IPS-20b (cell line): Measurements from ENCODE around the gene PHPT1.
"Not testable (repeated sequence)": the region's sequence is repeated elsewhere in the genome, so short reads cannot be mapped to it uniquely, and the experiment has no call there.

Source experiments
- H3K27ac ChIP-seq: one replicate; pipeline ENCODE4 v1.5.1; 2013; ENCODE audit warnings: low read length
- H3K27me3 ChIP-seq: 2 replicates; pipeline ENCODE4 v1.6.1; 2013; ENCODE audit warnings: mild to moderate bottlenecking, low read length, inconsistent platforms; ENCODE audit not compliant: insufficient read depth
- H3K36me3 ChIP-seq: 2 replicates; pipeline ENCODE4 v1.6.1; 2013; ENCODE audit warnings: low read depth, mild to moderate bottlenecking, inconsistent platforms, low read length, moderate library complexity; ENCODE audit not compliant: insufficient read depth
- H3K4me1 ChIP-seq: 2 replicates; pipeline ENCODE4 v1.6.1; 2013; ENCODE audit warnings: mild to moderate bottlenecking, control low read depth, inconsistent platforms, low read length, moderate library complexity; ENCODE audit not compliant: insufficient read depth
- H3K4me3 ChIP-seq: 2 replicates; pipeline ENCODE4 v1.5.1; 2013; ENCODE audit warnings: mild to moderate bottlenecking, low read length, inconsistent platforms
- H3K9ac ChIP-seq: 2 replicates; pipeline ENCODE4 v1.6.1; 2013; ENCODE audit warnings: low read depth, mild to moderate bottlenecking, inconsistent platforms, low read length, moderate library complexity
- H3K9me3 ChIP-seq: 2 replicates; pipeline ENCODE4 v1.6.1; 2013; ENCODE audit warnings: mild to moderate bottlenecking, low read depth, low read length, inconsistent platforms; ENCODE audit not compliant: insufficient read depth

PHPT1 gene

DNA sequence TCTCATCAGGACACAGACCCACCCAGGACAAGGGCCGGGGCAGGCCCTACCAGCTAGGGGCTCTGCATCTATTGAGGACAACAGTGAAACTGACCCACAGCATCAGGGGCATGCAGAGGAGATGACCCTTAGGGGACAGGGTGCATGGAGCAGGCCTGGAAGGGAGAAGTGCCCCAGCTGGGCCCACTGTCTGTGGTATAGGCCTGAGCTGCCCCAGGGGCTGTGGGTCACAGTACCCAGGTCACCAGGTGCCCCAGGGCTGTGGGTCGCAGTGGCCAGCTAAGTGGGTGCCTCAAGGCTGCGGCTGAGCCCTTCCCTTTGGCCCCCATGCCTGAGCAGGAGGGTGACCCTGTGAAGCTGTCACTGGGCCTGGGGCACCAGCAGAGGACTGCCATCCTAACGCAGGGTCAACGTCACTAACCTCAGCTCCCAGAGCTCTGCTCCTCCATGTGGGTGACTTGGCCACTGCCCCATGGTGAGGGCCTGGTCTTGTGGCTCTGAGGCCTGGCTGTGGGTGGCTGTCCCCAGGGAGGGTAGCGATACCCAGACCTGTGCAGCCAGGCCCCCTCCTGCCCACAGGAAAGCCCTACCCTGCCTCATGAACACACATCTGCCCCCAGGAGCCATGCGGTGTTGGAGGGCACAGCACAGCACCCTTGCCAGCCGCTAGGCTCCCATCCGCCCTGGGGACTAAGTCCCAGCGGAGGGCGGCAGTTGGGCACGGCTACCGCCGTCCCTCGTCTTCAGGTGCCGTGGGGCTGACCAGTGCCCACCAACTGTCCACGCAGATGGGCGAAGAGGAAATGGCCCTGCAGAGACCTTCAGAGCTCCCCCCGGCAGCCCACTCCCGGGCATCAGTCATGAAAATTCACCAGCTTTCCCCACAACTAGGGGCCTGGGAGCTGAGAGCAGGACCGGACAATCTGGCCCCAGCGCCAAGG, 12.0 kb downstream of the PHPT1 start:
- Histone ChIP-seq H3K9ac (no peak overlapping the region), H3K4me1 (peaks cover 3% of the 10 kb centered on the region; the same call in 1 of the 2 replicates), H3K36me3 (peaks cover 41% of the 10 kb centered on the region), H3K27me3 (no peaks in the 10 kb centered on the region), H3K4me3 (no peak overlapping the region), H3K27ac (no peak overlapping the region), H3K9me3 (no peaks in the 10 kb centered on the region)

DNA sequence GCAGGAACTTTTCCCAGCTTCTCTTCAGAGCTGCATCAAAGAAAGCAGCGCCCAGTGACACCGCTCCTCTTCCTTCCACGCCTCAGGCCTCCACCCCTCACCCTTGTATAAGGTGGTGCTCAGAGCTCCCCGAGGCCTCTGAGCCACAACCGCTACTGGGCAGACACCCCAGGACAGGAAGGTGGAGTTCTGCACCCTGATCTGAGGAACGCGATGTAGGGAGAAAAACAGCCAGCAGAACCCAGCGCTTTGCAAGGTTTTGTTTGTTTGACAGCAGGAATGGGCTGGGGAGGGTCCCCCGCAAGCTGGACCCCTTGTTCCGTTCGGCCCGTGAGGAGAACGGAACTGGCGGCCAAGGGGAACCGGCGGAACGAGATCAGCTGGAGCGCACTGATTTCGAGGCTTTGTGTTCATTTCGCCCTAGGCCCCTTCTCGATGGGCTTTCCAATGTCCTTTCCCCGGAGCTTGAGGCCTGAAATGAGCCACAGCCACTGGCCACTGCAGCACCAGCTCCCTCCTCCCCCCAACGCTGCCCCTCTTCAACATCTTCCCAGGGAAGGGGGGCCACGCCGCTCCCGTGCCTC, 12.8 kb downstream of the PHPT1 start:
- Histone ChIP-seq H3K27me3 (no peaks in the 10 kb centered on the region), H3K36me3 (peaks cover 41% of the 10 kb centered on the region), H3K9me3 (peaks cover 1% of the 10 kb centered on the region; the same call in 1 of the 2 replicates), H3K4me1 (peaks cover 3% of the 10 kb centered on the region; the same call in 1 of the 2 replicates), H3K4me3 (no peak overlapping the region), H3K27ac (no peak overlapping the region), H3K9ac (no peak overlapping the region)

DNA sequence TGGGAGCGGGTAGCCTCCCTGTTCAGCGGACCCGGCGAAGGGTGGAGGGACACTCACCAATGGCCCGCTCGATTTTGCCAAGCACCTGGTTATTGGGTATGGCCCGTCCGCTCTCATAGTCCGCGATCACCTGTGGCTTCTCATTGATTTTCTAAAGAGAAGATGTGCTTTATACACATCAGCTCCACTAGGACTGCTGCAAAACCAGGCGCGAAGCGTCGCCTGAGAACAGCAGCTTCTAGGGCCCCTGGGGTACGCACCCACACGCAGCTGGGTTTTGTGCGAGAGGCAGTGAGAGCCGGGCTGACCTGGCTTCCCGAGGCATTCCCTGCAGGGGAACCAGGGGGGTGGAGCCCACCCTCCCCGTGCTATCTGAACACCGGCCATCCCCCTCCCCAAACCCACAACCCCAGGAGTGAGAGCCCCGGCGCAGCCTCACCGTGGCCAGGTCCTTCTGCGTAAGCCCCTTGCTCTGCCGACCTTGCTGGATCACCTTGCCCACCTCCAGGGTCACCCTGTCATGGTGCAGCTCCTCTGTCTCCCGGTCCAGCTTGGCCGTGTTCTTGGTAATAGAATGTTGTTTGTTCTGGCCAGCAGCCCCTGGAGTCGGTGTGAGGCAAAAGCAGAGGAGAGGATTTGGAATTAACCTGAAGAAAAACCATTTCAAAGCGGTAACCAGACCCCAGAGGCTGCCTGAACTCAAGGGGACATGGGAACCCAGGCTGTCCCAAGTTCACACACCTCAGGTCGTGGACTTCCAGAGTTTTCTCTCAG, 13.8 kb downstream of the PHPT1 start:
- Histone ChIP-seq H3K9ac (no peak overlapping the region), H3K4me1 (peaks cover 3% of the 10 kb centered on the region; the same call in 1 of the 2 replicates), H3K4me3 (no peak overlapping the region), H3K9me3 (peaks cover 12% of the 10 kb centered on the region; the same call in 1 of the 2 replicates), H3K27ac (no peak overlapping the region), H3K27me3 (no peaks in the 10 kb centered on the region), H3K36me3 (peaks cover 41% of the 10 kb centered on the region)

DNA sequence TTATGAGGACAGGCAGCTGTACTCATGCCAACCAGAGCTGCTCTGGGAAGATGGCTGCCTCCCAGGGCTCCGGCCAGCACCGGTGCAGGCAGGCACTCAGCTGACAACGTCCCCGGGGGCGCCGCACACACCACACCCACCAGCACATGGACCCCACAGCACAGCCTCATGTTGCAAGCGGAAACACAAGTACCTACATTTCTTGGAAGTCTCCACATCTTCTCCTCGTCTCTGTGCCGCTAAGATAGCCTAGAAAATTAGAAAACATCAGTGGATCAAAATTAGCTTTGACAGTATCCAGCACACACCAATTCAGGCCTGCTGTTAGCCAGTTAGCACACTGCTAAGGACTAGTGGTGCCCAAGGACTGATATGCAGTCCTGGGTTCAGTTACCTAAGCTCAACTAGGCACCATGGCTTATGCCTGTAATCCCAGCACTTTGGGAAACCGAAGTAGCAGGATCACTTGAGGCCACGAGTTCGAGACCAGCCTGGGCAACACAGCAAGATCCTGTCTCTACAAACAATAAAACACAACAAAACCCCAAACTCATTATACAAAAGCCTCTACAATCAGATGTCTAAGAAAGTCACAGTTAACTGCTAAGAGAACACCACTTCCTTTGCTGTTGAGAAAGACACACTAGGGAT, 14.5 kb downstream of the PHPT1 start:
- no peak overlapping the region for H3K9ac ChIP-seq
- H3K4me1 ChIP-seq = peaks cover 3% of the 10 kb centered on the region; the same call in 1 of the 2 replicates
- no peak overlapping the region for H3K27ac ChIP-seq
- peaks cover 17% of the 10 kb centered on the region; the same call in 1 of the 2 replicates for H3K9me3 ChIP-seq
- H3K27me3 ChIP-seq = no peaks in the 10 kb centered on the region
- H3K4me3 ChIP-seq = no peak overlapping the region
- peaks cover 41% of the 10 kb centered on the region for H3K36me3 ChIP-seq

DNA sequence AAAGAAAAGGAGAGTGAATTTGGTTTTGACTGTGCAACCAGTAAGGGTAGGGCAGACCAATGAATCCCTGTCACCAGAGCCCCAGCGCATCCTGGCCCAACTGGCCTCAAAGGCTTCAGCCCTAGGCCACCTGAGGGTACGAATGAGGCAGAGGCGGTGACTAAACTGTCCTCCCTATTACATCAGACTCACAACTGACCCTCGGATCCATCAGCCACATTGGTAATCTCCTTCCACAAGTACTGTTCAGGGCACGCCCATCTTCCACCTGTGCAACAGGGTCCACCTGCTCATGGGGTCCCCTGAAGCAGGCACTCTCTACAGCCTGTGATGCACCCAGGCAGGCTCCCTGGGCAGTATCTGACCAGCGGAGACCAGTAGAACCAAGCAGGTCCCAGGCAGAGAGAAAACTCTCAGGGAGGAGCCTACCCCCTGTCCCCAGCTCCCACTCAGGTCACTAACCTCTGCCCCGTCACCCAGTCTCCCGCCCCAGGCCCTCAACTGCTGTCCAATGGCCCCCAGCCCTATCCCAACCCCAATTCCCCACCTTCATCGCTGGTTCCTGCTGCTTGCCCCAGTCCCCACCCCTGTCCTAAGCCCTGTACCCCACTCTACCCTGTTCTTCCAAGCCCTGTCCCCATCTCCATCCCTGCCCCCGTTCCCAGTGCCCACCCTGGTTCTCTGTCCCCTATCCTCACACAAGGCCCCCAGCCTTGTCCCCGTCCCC, 16.0 kb downstream of the PHPT1 start:
- peaks cover 41% of the 10 kb centered on the region for H3K36me3 ChIP-seq
- H3K4me1 ChIP-seq = peaks cover 3% of the 10 kb centered on the region; the same call in 1 of the 2 replicates
- H3K9me3 ChIP-seq = peaks cover 17% of the 10 kb centered on the region; the same call in 1 of the 2 replicates
- H3K4me3 ChIP-seq = peak overlapping the region; percentile 76
- H3K27ac ChIP-seq = no peak overlapping the region
- no peaks in the 10 kb centered on the region for H3K27me3 ChIP-seq
- H3K9ac ChIP-seq = peak overlapping the region; percentile 73; the same call in 1 of the 2 replicates

DNA sequence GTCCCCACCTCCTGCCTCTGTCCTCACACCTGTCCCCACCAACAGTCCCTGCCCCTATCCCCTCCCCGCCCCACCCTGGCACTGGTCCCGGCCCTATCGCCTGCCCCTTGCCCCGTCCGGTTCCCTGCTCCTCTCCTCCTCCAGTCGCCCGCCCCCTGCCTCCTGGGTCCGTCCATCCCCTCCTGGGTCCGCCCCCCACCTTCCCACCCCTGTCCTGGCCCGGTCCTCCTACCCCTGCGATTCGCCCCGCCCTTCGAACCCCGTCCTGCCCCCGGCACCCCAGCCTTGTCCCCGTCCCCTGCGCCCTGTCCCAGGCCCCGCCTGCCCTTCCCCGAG, 16.5 kb downstream of the PHPT1 start:
- Histone ChIP-seq H3K9ac (peak overlapping the region; percentile 73; the same call in 1 of the 2 replicates), H3K9me3 (peaks cover 21% of the 10 kb centered on the region), H3K36me3 (peaks cover 37% of the 10 kb centered on the region), H3K27me3 (no peaks in the 10 kb centered on the region), H3K4me3 (peak overlapping the region; percentile 76), H3K27ac (no peak overlapping the region), H3K4me1 (peaks cover 3% of the 10 kb centered on the region; the same call in 1 of the 2 replicates)

DNA sequence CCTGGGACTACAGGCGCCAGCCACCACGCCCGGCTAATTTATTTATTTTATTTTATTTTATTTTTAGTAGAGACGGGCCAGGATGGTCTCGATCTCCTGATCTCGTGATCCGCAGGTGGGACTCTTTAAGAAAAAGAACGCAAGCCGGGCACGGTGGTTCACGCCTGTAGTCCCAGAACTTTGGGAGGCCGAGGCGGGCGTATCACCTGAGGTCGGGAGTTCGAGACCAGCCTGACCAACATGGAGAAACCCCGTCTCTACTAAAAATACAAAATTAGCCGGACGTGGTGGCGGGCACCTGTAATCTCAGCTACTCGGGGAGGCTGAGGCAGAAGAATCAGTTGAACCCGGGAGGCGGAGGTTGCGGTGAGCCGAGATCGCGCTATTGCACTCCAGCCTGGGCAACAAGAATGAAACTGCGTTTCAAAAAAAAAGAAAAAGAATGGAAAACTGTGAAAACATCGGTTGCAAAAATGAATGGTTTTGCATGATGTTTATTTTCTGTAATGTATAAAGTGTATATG, 17.8 kb downstream of the PHPT1 start:
- H3K4me3 ChIP-seq = peak overlapping the region; percentile 46; the same call in 1 of the 2 replicates
- H3K27ac ChIP-seq, H3K27me3 ChIP-seq, H3K9ac ChIP-seq, H3K4me1 ChIP-seq: not testable (repeated sequence)
- peaks cover 30% of the 10 kb centered on the region for H3K9me3 ChIP-seq
- H3K36me3 ChIP-seq = peaks cover 24% of the 10 kb centered on the region

DNA sequence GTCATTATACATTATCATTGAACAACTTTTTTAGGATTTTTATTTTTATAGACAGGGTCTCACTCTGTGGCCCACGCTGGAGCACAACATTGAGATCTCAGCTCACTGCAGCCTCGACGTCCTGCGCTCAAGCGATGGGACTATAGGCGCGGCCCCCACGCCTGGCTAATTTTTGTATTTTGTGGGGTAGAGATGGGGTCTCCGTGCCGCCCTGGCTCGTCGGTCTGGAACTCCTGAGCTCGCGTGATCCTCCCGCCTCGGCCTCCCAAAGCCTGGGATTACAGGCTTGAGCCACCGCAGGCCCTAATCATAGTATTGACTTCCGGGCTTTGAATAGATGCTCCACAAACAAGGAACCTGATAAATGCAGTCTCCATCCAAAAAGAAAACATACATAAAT, 18.3 kb downstream of the PHPT1 start:
- H3K4me1 ChIP-seq = peaks cover 3% of the 10 kb centered on the region; the same call in 1 of the 2 replicates
- H3K27ac ChIP-seq = no peak overlapping the region
- H3K9ac ChIP-seq = no peak overlapping the region
- peaks cover 19% of the 10 kb centered on the region for H3K36me3 ChIP-seq
- H3K27me3 ChIP-seq = no peaks in the 10 kb centered on the region
- peaks cover 34% of the 10 kb centered on the region for H3K9me3 ChIP-seq
- H3K4me3 ChIP-seq = no peak overlapping the region

DNA sequence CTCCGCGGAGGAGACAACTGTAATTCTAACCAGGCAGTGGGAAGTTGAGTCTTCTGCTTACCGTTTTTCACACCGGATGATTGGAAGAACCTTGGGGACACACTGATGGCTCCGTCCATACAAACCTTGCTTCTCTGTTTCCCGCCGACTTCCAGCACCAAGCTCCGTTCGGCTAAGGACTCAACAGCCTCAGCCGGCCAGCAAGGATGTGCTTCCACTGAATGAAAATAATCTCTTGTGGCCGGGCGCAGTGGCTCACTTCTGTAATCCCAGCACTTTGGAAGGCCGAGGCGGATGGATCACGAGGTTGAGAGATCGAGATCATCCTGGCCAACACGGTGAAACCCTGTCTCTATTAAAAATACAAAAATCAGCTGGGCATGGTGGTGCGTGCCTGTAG, 18.7 kb downstream of the PHPT1 start:
- peaks cover 15% of the 10 kb centered on the region for H3K36me3 ChIP-seq
- no peaks in the 10 kb centered on the region for H3K27me3 ChIP-seq
- no peak overlapping the region for H3K4me3 ChIP-seq
- H3K9ac ChIP-seq = no peak overlapping the region
- H3K4me1 ChIP-seq = peaks cover 3% of the 10 kb centered on the region; the same call in 1 of the 2 replicates
- H3K9me3 ChIP-seq = peaks cover 39% of the 10 kb centered on the region
- no peak overlapping the region for H3K27ac ChIP-seq

DNA sequence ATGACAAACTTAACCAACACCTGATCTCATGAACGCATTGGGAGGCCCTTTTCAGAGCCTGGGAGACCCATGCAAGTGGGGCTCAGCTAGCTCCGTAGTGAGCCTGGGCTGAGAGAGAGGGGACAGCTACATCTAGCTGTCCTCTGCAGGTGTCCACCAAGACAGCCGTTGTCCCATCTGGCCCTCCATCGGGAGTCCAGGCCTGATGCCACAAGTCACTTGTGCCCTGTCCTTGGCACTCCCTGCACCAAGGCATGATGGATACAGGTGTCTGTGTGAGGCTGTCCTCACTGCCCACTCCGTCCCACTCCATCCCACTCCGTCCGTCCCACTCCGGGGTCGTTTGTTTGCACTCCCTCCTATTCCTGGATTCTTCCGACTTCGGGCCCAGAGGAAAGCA, 19.4 kb downstream of the PHPT1 start:
- Histone ChIP-seq H3K27ac (no peak overlapping the region), H3K9ac (no peak overlapping the region), H3K36me3 (peaks cover 8% of the 10 kb centered on the region), H3K27me3 (no peaks in the 10 kb centered on the region), H3K9me3 (peaks cover 46% of the 10 kb centered on the region), H3K4me3 (no peak overlapping the region), H3K4me1 (peaks cover 3% of the 10 kb centered on the region; the same call in 1 of the 2 replicates)
